Hippocampal formation (tissue), 2 donors: ENCODE measurements around the gene CDK6.
A peak's percentile ranks its signal among the peaks of the same experiment; 100 is the strongest.

ENCODE experiments used
- DNase-seq, 2 donors: peaks; one replicate each; lab custom pipeline; 2025; lab: John Stamatoyannopoulos, UW

The CDK6 gene

GRCh38 chr7:92589056-92589455 is 247.3 kb downstream of the CDK6 start:
- DNase-seq = no peak

GRCh38 chr7:92588561-92588960 is 247.8 kb downstream of the CDK6 start:
- DNase-seq = no peak

- DNase-seq = no peak
These were observed 249.5 kb downstream of the CDK6 start for GRCh38 chr7:92586841-92587240.

GRCh38 chr7:92586403-92586802 is 250.0 kb downstream of the CDK6 start:
- DNase-seq = no peak

- no peak for DNase-seq
These were observed 251.4 kb downstream of the CDK6 start for GRCh38 chr7:92584953-92585352.

- DNase-seq = no peak
These were observed 253.4 kb downstream of the CDK6 start for GRCh38 chr7:92582948-92583347.

GRCh38 chr7:92576296-92576695 is 260.1 kb downstream of the CDK6 start:
- DNase-seq = no peak

- no peak for DNase-seq
These were observed 267.2 kb downstream of the CDK6 start for GRCh38 chr7:92569137-92569536.

- peak in 1 of 2 donors; percentile 27 for DNase-seq
These were observed 268.9 kb downstream of the CDK6 start for GRCh38 chr7:92567460-92567859.

GRCh38 chr7:92563345-92563744 is 273.0 kb downstream of the CDK6 start:
- DNase-seq = no peak

- DNase-seq = no peak
These were observed 275.8 kb downstream of the CDK6 start for GRCh38 chr7:92560602-92561001.

GRCh38 chr7:92557808-92558362 is 278.5 kb downstream of the CDK6 start:
- DNase-seq = no peak

- no peak for DNase-seq
These were observed 279.1 kb downstream of the CDK6 start for GRCh38 chr7:92557249-92557648.
